PC-3 (cell line): ENCODE results near the gene PDGFC.

Experiments
- EZH2phosphoT487 ChIP-seq: fragments of 300-600 bp; sonication (generic); IDR thresholded peaks from 2 replicates; pipeline ENCODE4 v1.6.1; 2018; ENCODE audit warnings: mild to moderate bottlenecking, antibody characterized with exemption, low read length, borderline replicate concordance
- TF ChIP-seq, protein P1 (sequence below): fragments of 300-600 bp; sonication (generic); conservative IDR thresholded peaks from 2 replicates; pipeline ENCODE4 v1.5.1; 2017; ENCODE audit warnings: antibody characterized with exemption, low read depth, mild to moderate bottlenecking, low read length

DNA sequence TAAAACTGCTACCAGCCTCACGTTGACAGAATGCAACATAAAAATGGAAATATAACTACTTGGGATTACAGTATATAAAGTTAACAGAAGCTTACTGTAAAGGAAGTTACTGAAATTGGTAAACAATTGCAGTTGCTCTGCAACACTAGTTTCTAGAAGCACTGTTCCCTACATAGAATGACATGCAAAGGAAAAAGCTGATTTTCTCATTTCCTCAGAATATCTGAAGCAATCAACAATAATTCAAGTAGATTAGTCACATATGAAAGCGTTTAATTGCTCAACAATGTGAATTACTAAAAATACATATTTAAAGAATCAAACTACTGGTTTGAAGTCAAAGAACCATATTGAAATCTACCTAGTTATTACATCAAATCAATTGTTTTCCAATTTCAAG lies 31.8 kb downstream of the PDGFC start:
- TF ChIP-seq, protein P1, sequence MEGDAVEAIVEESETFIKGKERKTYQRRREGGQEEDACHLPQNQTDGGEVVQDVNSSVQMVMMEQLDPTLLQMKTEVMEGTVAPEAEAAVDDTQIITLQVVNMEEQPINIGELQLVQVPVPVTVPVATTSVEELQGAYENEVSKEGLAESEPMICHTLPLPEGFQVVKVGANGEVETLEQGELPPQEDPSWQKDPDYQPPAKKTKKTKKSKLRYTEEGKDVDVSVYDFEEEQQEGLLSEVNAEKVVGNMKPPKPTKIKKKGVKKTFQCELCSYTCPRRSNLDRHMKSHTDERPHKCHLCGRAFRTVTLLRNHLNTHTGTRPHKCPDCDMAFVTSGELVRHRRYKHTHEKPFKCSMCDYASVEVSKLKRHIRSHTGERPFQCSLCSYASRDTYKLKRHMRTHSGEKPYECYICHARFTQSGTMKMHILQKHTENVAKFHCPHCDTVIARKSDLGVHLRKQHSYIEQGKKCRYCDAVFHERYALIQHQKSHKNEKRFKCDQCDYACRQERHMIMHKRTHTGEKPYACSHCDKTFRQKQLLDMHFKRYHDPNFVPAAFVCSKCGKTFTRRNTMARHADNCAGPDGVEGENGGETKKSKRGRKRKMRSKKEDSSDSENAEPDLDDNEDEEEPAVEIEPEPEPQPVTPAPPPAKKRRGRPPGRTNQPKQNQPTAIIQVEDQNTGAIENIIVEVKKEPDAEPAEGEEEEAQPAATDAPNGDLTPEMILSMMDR: no peak
- TF ChIP-seq EZH2phosphoT487: no peak
